Measurements from ENCODE around the gene SELENOM. TPM values are rescaled to one million over a fixed set of nuclear protein-coding genes. Genes with fewer than 3 reads are reported as not detected.

Gene SELENOM
- total RNA-seq, 1 donor from 2014 or later, result 6.4 TPM

- no peak for DNase-seq (ENCODE audit: low spot score)
- Mint-ChIP-seq H3K27me3 (ENCODE audit: insufficient read depth) (peaks cover 4% of the 10 kb centered on the region), H3K4me3 (no peak overlapping the region), H3K4me1 (ENCODE audit: low read depth) (peaks cover 12% of the 10 kb centered on the region), H3K36me3 (ENCODE audit: low read depth) (no peaks in the 10 kb centered on the region), H3K27ac (no peak overlapping the region), H3K9me3 (peaks cover 3% of the 10 kb centered on the region)
- intact Hi-C loops (cut with micrococcal nuclease), result no loop called here
Measured at GRCh38 chr22:31140746-31141145, 33.4 kb upstream of the SELENOM start.

- intact Hi-C loops (cut with micrococcal nuclease), result no loop called here
- DNase-seq (ENCODE audit: low spot score), result no peak
- Mint-ChIP-seq H3K27me3 (ENCODE audit: insufficient read depth) (peaks cover 4% of the 10 kb centered on the region), H3K27ac (no peak within 1 kb of the TSS), H3K36me3 (ENCODE audit: low read depth) (no peaks in the 10 kb centered on the region), H3K9me3 (peaks cover 1% of the 10 kb centered on the region), H3K4me1 (ENCODE audit: low read depth) (peaks cover 12% of the 10 kb centered on the region), H3K4me3 (no peak within 1 kb of the TSS)
Measured at GRCh38 chr22:31139866-31140716, 32.7 kb upstream of the SELENOM start, which contains the start of gene PLA2G3. TSS of gene PLA2G3 (minus strand) at chr22:31140508. CDS start at chr22:31140354, 154 bp downstream.

GRCh38 chr22:31139066-31139465 lies 31.7 kb upstream of the SELENOM start:
- DNase-seq (ENCODE audit: low spot score), result no peak
- no peaks in the 10 kb centered on the region for H3K9me3 Mint-ChIP-seq
- no peak overlapping the region for H3K27ac Mint-ChIP-seq
- peaks cover 4% of the 10 kb centered on the region for H3K27me3 Mint-ChIP-seq (ENCODE audit: insufficient read depth)
- H3K4me1 Mint-ChIP-seq (ENCODE audit: low read depth), result peaks cover 5% of the 10 kb centered on the region
- no peaks in the 10 kb centered on the region for H3K36me3 Mint-ChIP-seq (ENCODE audit: low read depth)
- intact Hi-C loops (cut with micrococcal nuclease), result no loop called here
- H3K4me3 Mint-ChIP-seq, result no peak overlapping the region

- H3K9me3 Mint-ChIP-seq, result no peaks in the 10 kb centered on the region
- intact Hi-C loops (cut with micrococcal nuclease), result no loop called here
- peaks cover 1% of the 10 kb centered on the region for H3K27me3 Mint-ChIP-seq (ENCODE audit: insufficient read depth)
- no peak overlapping the region for H3K27ac Mint-ChIP-seq
- no peak overlapping the region for H3K4me3 Mint-ChIP-seq
- H3K4me1 Mint-ChIP-seq (ENCODE audit: low read depth), result no peaks in the 10 kb centered on the region
- no peak for DNase-seq (ENCODE audit: low spot score)
- H3K36me3 Mint-ChIP-seq (ENCODE audit: low read depth), result no peaks in the 10 kb centered on the region
Measured at GRCh38 chr22:31138126-31138525, 30.8 kb upstream of the SELENOM start.

- intact Hi-C loops (cut with micrococcal nuclease), result no loop called here
- Mint-ChIP-seq H3K27me3 (ENCODE audit: insufficient read depth) (no peaks in the 10 kb centered on the region), H3K27ac (no peak overlapping the region), H3K36me3 (ENCODE audit: low read depth) (no peaks in the 10 kb centered on the region), H3K4me1 (ENCODE audit: low read depth) (no peaks in the 10 kb centered on the region), H3K9me3 (no peaks in the 10 kb centered on the region), H3K4me3 (no peak overlapping the region)
- no peak for DNase-seq (ENCODE audit: low spot score)
Measured at GRCh38 chr22:31137721-31138120, 30.4 kb upstream of the SELENOM start.

- Mint-ChIP-seq H3K27ac (no peak overlapping the region), H3K27me3 (ENCODE audit: insufficient read depth) (no peaks in the 10 kb centered on the region), H3K4me3 (no peak overlapping the region), H3K36me3 (ENCODE audit: low read depth) (no peaks in the 10 kb centered on the region), H3K9me3 (no peaks in the 10 kb centered on the region), H3K4me1 (ENCODE audit: low read depth) (no peaks in the 10 kb centered on the region)
- intact Hi-C loops (cut with micrococcal nuclease), result no loop called here
- no peak for DNase-seq (ENCODE audit: low spot score)
Measured at GRCh38 chr22:31136711-31137110, 29.3 kb upstream of the SELENOM start.

GRCh38 chr22:31136155-31136554 lies 28.8 kb upstream of the SELENOM start:
- Mint-ChIP-seq H3K36me3 (ENCODE audit: low read depth) (no peaks in the 10 kb centered on the region), H3K27me3 (ENCODE audit: insufficient read depth) (no peaks in the 10 kb centered on the region), H3K9me3 (no peaks in the 10 kb centered on the region), H3K4me3 (no peak overlapping the region), H3K4me1 (ENCODE audit: low read depth) (no peaks in the 10 kb centered on the region), H3K27ac (no peak overlapping the region)
- no peak for DNase-seq (ENCODE audit: low spot score)
- intact Hi-C loops (cut with micrococcal nuclease), result no loop called here

- no peak for DNase-seq (ENCODE audit: low spot score)
- Mint-ChIP-seq H3K27me3 (ENCODE audit: insufficient read depth) (no peaks in the 10 kb centered on the region), H3K4me1 (ENCODE audit: low read depth) (no peaks in the 10 kb centered on the region), H3K4me3 (no peak overlapping the region), H3K27ac (no peak overlapping the region), H3K36me3 (ENCODE audit: low read depth) (no peaks in the 10 kb centered on the region), H3K9me3 (no peaks in the 10 kb centered on the region)
- intact Hi-C loops (cut with micrococcal nuclease), result no loop called here
Measured at GRCh38 chr22:31135706-31136105, 28.3 kb upstream of the SELENOM start.

GRCh38 chr22:31134688-31135087 lies 27.3 kb upstream of the SELENOM start:
- H3K9me3 Mint-ChIP-seq, result no peaks in the 10 kb centered on the region
- intact Hi-C loops (cut with micrococcal nuclease), result no loop called here
- H3K4me3 Mint-ChIP-seq, result no peak overlapping the region
- no peak for DNase-seq (ENCODE audit: low spot score)
- no peaks in the 10 kb centered on the region for H3K27me3 Mint-ChIP-seq (ENCODE audit: insufficient read depth)
- no peaks in the 10 kb centered on the region for H3K4me1 Mint-ChIP-seq (ENCODE audit: low read depth)
- no peak overlapping the region for H3K27ac Mint-ChIP-seq
- no peaks in the 10 kb centered on the region for H3K36me3 Mint-ChIP-seq (ENCODE audit: low read depth)

GRCh38 chr22:31133911-31134310 lies 26.5 kb upstream of the SELENOM start:
- no peak overlapping the region for H3K27ac Mint-ChIP-seq
- intact Hi-C loops (cut with micrococcal nuclease), result no loop called here
- no peaks in the 10 kb centered on the region for H3K36me3 Mint-ChIP-seq (ENCODE audit: low read depth)
- H3K4me3 Mint-ChIP-seq, result no peak overlapping the region
- H3K9me3 Mint-ChIP-seq, result no peaks in the 10 kb centered on the region
- H3K27me3 Mint-ChIP-seq (ENCODE audit: insufficient read depth), result no peaks in the 10 kb centered on the region
- no peak for DNase-seq (ENCODE audit: low spot score)
- no peaks in the 10 kb centered on the region for H3K4me1 Mint-ChIP-seq (ENCODE audit: low read depth)

- H3K9me3 Mint-ChIP-seq, result no peaks in the 10 kb centered on the region
- intact Hi-C loops (cut with micrococcal nuclease), result no loop called here
- no peak for DNase-seq (ENCODE audit: low spot score)
- H3K4me3 Mint-ChIP-seq, result no peak overlapping the region
- no peak overlapping the region for H3K27ac Mint-ChIP-seq
- peaks cover 1% of the 10 kb centered on the region for H3K27me3 Mint-ChIP-seq (ENCODE audit: insufficient read depth)
- no peaks in the 10 kb centered on the region for H3K36me3 Mint-ChIP-seq (ENCODE audit: low read depth)
- H3K4me1 Mint-ChIP-seq (ENCODE audit: low read depth), result no peaks in the 10 kb centered on the region
Measured at GRCh38 chr22:31130873-31131272, 23.5 kb upstream of the SELENOM start.

GRCh38 chr22:31128156-31128555 lies 20.8 kb upstream of the SELENOM start:
- no peak for DNase-seq (ENCODE audit: low spot score)
- Mint-ChIP-seq H3K27ac (no peak overlapping the region), H3K9me3 (no peaks in the 10 kb centered on the region), H3K4me1 (ENCODE audit: low read depth) (no peaks in the 10 kb centered on the region), H3K27me3 (ENCODE audit: insufficient read depth) (peaks cover 1% of the 10 kb centered on the region), H3K4me3 (no peak overlapping the region), H3K36me3 (ENCODE audit: low read depth) (no peaks in the 10 kb centered on the region)
- intact Hi-C loops (cut with micrococcal nuclease), result no loop called here

GRCh38 chr22:31127181-31127772 lies 19.9 kb upstream of the SELENOM start:
- H3K27ac Mint-ChIP-seq, result no peak overlapping the region
- no peaks in the 10 kb centered on the region for H3K9me3 Mint-ChIP-seq
- no peak overlapping the region for H3K4me3 Mint-ChIP-seq
- intact Hi-C loops (cut with micrococcal nuclease), result no loop called here
- H3K4me1 Mint-ChIP-seq (ENCODE audit: low read depth), result no peaks in the 10 kb centered on the region
- H3K36me3 Mint-ChIP-seq (ENCODE audit: low read depth), result no peaks in the 10 kb centered on the region
- H3K27me3 Mint-ChIP-seq (ENCODE audit: insufficient read depth), result peaks cover 1% of the 10 kb centered on the region
- no peak for DNase-seq (ENCODE audit: low spot score)
